Progenitor cell of endocrine pancreas (in vitro differentiated cells): ENCODE results near the gene DYNLRB2. TPM values are rescaled to one million over a fixed set of nuclear protein-coding genes. Genes with fewer than 3 reads are reported as not detected.

ENCODE experiments used
- DNase-seq: peaks from one replicate; pipeline ENCODE4 v3.0.0; 2021; ENCODE audit warnings: low spot score; ENCODE audit not compliant: unreplicated experiment
- H3K27ac Mint-ChIP-seq: 2 replicates; pipeline ENCODE4 v1.8.0; 2021; ENCODE audit warnings: mild to moderate bottlenecking, moderate library complexity, mixed read lengths
- H3K27me3 Mint-ChIP-seq: 2 replicates; pipeline ENCODE4 v1.8.0; 2021; ENCODE audit warnings: mixed read lengths
- H3K36me3 Mint-ChIP-seq: 2 replicates; pipeline ENCODE4 v1.8.0; 2022; ENCODE audit warnings: mixed read lengths; ENCODE audit not compliant: insufficient read depth
- H3K4me1 Mint-ChIP-seq: 2 replicates; pipeline ENCODE4 v1.8.0; 2021; ENCODE audit warnings: low read depth, mixed read lengths
- H3K4me3 Mint-ChIP-seq: 2 replicates; pipeline ENCODE4 v1.8.0; 2021; ENCODE audit warnings: low read depth, mild to moderate bottlenecking, moderate library complexity, mixed read lengths
- H3K9me3 Mint-ChIP-seq: 2 replicates; pipeline ENCODE4 v1.8.0; 2021; ENCODE audit warnings: low read depth, mixed read lengths
- CTCF ChIP-seq: fragments of 200-600 bp; sonication (generic); IDR thresholded peaks from one replicate; pipeline ENCODE4 v1.5.0; 2021; ENCODE audit warnings: antibody characterized with exemption, mild to moderate bottlenecking; ENCODE audit not compliant: unreplicated experiment
- total RNA-seq: library from RNA; stranded (reverse); gene quantifications from 2 replicates; pipeline ENCODE4 v1.2.1, GENCODE V29; 2021

DYNLRB2 gene
- total RNA-seq, 1 donor from 2014 or later = 2.2 TPM

GRCh38 chr16:80576343-80576912 lies 35.6 kb downstream of the DYNLRB2 start:
- H3K36me3 Mint-ChIP-seq = no peaks in the 10 kb centered on the region

DNA sequence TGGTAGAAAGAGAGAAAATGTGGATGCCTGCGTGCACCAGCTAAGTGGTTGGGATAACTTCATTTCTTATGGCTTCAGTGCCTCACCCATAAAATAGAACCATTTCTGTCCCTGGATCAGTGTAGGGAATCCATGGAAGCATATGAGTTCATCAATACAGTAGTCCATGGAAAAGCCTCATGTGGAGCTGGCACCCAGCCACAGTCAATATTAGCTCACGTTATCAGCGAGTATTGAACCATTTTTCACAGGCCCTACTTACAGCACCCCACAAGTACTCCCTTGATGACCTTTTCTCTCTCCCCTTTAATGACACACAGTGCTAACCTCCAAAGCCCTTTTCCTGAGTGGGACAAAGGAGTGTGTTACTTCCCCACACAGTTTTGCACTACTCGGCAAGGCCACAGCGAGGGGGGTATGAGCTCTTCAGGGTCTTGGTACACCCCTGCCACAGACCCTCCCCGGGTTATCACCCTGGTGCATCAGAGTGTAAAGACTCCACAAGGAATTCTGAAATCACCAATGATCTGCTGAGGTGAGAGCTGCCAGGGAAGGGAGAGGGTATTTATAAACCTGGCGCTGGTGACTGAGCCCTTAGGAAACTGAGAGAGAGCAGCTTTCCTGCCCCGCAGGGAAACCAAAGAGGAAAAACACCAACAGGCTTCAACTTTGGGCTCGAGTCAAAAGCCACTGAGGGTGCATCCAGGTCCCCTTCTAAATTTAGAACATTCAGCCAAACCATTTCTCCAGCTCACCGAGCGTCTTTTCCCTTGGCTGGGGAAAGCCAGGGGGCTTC lies 36.9 kb downstream of the DYNLRB2 start:
- H3K27me3 Mint-ChIP-seq = no peaks in the 10 kb centered on the region
- H3K36me3 Mint-ChIP-seq = no peaks in the 10 kb centered on the region
- no peak overlapping the region for H3K27ac Mint-ChIP-seq
- TF ChIP-seq CTCF = no peak
- no peaks in the 10 kb centered on the region for H3K9me3 Mint-ChIP-seq
- H3K4me3 Mint-ChIP-seq = no peak overlapping the region
- DNase-seq = no peak
- H3K4me1 Mint-ChIP-seq = peaks cover 5% of the 10 kb centered on the region

More at GRCh38 chr16:80576343-80576912, 35.6 kb downstream of the DYNLRB2 start:
- no peak for DNase-seq
- Mint-ChIP-seq H3K9me3 (no peaks in the 10 kb centered on the region), H3K4me1 (peaks cover 5% of the 10 kb centered on the region), H3K27me3 (peaks cover 3% of the 10 kb centered on the region), H3K4me3 (no peak overlapping the region), H3K27ac (no peak overlapping the region)
- TF ChIP-seq CTCF = no peak

GRCh38 chr16:80580109-80580832 lies 39.5 kb downstream of the DYNLRB2 start:
- TF ChIP-seq CTCF = no peak
- Mint-ChIP-seq H3K27me3 (no peaks in the 10 kb centered on the region), H3K4me1 (peaks cover 5% of the 10 kb centered on the region), H3K9me3 (no peaks in the 10 kb centered on the region), H3K36me3 (no peaks in the 10 kb centered on the region), H3K4me3 (no peak overlapping the region), H3K27ac (no peak overlapping the region)
- no peak for DNase-seq

- H3K27ac Mint-ChIP-seq = no peak overlapping the region
- no peak overlapping the region for H3K4me3 Mint-ChIP-seq
- no peak for DNase-seq
- no peaks in the 10 kb centered on the region for H3K36me3 Mint-ChIP-seq
- no peak for TF ChIP-seq CTCF
- no peaks in the 10 kb centered on the region for H3K9me3 Mint-ChIP-seq
- H3K27me3 Mint-ChIP-seq = no peaks in the 10 kb centered on the region
- no peaks in the 10 kb centered on the region for H3K4me1 Mint-ChIP-seq
These were observed 42.7 kb downstream of the DYNLRB2 start for GRCh38 chr16:80583466-80583865.

DNA sequence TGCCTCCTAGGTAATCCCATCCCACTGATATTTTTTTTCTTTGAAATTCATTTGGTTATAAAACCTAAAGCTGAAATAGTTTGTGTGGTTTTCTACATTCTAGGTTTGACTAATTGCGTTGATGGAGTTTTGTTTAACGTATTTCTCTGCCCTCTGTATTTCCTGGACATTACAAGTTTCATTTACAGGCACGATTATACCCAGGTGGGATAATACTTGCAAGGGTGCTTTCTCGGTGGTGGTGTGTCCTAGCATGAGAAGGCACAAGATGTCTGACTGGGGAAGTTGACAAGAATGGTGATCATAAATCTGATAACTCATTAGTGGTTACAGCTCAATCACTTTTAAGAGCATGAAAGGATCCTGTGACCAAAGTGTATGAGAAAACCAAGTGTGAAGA lies 45.0 kb downstream of the DYNLRB2 start:
- Mint-ChIP-seq H3K27ac (no peak overlapping the region), H3K4me1 (no peaks in the 10 kb centered on the region), H3K9me3 (no peaks in the 10 kb centered on the region), H3K36me3 (no peaks in the 10 kb centered on the region), H3K4me3 (no peak overlapping the region), H3K27me3 (no peaks in the 10 kb centered on the region)
- DNase-seq = no peak
- TF ChIP-seq CTCF = no peak
